ENCODE data around the gene PCID2.
"Not testable (repeated sequence)": the region's sequence is repeated elsewhere in the genome, so short reads cannot be mapped to it uniquely, and the experiment has no call there.

PCID2 gene

DNA sequence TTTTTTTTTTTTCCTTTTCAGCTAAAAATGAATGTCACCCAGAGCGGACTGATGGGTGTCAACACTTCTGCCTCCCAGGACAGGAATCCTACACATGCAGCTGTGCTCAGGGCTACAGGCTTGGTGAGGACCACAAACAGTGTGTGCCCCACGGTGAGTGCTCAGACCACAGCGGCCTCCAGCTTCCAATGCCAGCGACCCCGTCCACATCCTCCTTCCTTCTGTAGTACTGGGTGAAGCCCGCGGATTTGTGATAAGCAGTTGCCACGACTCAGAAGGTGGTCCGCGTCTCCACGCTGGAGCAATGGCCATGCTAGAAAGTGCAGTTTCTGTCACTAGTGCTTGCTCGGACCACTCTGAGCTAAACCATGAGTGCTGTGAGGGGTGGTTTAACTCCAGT, 44.0 kb downstream of the PCID2 start:
- no peak for DNase-seq

DNA sequence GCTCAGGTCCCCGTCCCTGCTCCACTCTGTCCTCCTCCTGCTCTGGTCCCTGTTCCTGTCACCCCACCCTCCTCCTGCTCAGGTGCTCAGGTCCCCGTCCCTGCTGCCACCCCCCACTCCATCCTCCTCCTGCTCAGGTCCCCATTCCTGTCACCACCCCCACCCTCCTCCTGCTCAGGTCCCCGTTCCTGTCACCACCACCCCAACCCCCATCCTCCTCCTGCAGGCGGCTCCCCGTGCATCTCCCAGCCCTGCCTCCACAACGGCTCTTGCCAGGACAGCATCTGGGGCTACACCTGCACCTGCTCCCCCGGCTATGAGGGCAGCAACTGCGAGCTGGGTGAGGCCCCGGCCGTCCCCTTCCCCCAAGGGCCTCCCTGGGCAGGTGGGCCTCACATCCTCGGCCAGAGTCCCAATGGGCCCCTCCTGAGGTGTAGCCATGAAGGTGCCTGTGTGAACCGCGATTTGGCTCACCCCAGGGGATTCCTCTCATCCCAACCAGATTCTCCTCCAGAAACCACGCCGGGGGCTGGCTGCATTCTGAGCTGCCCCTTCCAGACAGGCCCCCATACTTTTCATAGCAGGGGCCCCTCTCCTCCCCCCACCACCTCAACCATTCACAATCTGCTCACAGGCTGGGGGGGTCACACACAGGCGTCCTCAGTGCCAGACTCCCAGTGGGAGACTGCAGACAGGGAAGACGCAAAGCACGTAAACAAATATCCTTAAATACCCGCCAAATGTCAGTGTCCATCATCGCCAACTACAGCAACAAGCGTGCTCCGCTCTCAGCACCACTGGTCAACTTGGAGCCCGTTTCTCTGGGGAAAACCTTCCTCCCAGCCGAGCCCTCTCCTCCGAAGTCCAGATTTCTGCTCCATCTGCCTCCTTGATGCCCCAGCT, 45.4 kb downstream of the PCID2 start:
- no peak for DNase-seq

- DNase-seq, result not testable (repeated sequence)
Measured at GRCh38 chr13:113161975-113162374, 46.5 kb downstream of the PCID2 start.

DNA sequence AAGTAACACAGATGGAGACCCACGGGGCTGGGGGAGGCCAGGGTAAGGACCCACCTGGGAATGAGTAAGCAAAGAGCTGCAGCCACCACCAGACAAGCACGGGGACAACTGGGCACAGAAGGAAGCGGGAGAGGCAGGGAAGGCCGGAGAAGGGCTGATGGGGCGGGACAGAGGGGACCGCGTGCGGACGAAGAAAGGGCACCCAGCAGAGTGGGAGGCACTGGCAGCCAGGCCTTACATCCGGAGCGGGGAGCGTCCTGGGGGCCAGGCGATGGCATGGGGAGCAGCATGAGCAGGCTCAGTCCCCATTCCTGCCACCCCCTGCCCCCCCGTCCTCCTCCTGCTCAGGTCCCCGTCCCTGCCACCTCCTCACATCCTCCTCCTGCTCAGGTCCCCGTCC, 47.0 kb downstream of the PCID2 start:
- no peak for DNase-seq

DNA sequence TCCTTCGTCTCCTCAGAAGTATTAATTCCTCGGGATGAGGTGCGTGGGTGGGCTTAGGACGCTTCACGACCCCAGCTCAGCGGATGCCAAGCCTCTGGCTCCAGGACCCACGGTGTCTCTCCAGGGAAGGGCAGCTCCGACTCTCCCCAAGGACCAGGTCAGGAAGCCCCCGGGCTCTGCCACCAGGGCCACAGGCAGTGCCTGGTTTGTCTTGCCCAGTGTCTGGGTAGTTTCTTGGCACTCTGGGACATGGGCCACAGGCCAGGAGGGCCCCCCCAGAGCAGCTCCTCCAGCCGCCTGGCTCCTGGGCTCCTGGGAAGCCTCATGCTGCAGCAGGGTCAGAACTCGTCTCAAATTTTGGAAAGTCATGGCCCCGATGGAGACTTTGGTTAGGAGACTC, 47.5 kb downstream of the PCID2 start:
- DNase-seq, result no peak

- DNase-seq, result no peak
Measured at GRCh38 chr13:113159701-113160100, 48.8 kb downstream of the PCID2 start.

GRCh38 chr13:113158946-113159345, 49.5 kb downstream of the PCID2 start:
- DNase-seq, result no peak

- DNase-seq, result no peak
Measured at GRCh38 chr13:113157929-113158747, 50.3 kb downstream of the PCID2 start, which contains the start of gene PROZ. Gene PROZ, plus strand, starts transcription at chr13:113158648. Its CDS starts 13 bp downstream, at chr13:113158661.

GRCh38 chr13:113157206-113157928, 51.1 kb downstream of the PCID2 start:
- no peak for DNase-seq

GRCh38 chr13:113155982-113156655, 52.4 kb downstream of the PCID2 start:
- no peak for DNase-seq

GRCh38 chr13:113155201-113155600, 53.3 kb downstream of the PCID2 start:
- DNase-seq, result no peak

GRCh38 chr13:113153810-113154748, 54.4 kb downstream of the PCID2 start:
- peak; percentile 59 to 87 (median 76) for DNase-seq

DNA sequence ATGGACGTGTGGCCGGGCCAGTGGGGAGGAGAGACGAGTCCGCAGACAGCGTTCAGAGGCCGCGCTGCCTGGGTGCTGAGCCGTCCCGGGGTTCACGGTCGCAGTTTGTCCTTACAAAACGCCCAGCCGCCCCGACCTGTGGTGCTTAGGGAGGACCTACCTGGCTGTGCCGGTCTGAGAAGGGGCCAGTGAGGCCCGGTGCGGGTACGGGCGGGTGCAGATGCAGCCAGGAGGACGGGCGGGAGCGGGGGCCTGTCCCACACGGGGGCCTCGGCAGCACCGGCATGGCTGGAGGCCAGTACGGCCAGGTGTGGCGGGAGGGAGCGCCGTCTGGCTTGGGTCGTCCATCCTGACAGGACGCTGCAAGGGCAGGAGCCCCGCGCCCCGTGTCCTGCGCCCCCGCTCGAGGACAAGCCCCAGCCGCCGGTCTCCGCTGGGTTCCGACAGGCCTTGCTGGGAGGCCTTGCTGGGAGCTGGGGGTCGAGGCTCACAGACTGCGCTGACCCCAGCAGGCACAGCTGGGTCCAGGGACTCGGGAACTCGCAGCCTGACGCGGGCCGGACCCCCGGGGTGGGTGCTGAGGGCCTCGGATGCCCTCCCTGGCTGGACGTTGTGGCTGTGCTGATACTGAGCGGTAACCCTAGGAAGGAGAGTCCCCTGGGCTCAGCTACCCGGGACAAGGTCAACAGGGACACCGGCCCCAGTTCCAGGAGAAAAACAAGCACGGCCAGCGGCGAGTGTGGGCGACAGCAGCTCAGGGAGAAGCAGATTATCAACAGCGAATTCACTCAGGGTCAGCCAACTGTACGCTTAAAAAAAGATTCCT, 55.3 kb downstream of the PCID2 start:
- peak; percentile 42 to 63 (median 43) for DNase-seq

GRCh38 chr13:113152691-113152983, 55.8 kb downstream of the PCID2 start:
- DNase-seq, result no peak

GRCh38 chr13:113151745-113152690, 56.5 kb downstream of the PCID2 start:
- peak; percentile 45 to 80 (median 68) for DNase-seq

GRCh38 chr13:113150550-113151365, 57.7 kb downstream of the PCID2 start:
- DNase-seq, result no peak

DNA sequence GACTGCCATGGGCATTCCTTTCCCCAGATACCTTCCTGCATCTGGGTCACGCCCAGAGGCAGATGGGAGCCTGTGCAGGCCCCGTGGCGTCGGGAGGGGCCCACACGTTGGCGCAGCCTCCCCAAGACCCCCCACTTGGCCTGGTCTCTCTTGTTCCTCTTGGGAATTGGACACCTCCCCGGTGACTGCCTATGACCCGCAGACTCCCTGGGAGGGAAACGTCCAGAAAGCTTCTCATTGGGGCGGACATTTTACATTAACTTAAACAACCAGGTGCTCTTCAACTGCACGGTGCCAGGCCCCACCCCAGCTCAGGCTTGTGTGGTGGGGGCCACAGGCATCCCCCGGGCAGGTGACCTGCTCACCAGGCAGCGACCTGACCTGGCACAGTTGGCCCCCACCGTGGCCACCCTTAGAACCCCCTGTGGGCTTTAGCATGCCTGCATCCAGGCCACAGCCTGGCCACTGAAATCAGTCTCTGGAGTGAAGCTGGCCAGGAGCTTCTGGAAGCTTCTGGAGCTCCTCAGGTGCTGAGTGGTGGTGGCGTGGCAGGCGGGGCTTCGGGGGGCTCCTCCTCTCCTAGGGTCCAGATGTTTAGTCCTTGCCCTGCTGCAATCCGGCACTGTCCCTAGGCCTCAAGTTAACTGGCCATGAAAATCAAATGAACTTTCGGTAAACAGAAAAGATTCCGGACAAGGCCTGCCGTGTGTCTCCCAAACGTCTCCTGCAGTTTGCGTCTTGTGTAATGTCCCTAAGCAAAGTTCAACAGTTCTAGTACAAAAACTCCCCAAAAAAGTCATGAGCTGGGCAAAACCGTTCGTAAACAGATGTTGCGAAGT, 58.5 kb downstream of the PCID2 start:
- DNase-seq, result no peak
